WTC11 (cell line): Measurements from ENCODE around the gene PNPLA6. TPM values are rescaled to one million over a fixed set of nuclear protein-coding genes. Genes with fewer than 3 reads are reported as not detected.
A peak's percentile ranks its signal among the peaks of the same experiment; 100 is the strongest.

Experiments
- ATAC-seq: fragments of 200-7000 bp; cut with Tn5 transposase; 2 replicates; pipeline ENCODE4 v1.10.0; 2021; ENCODE audit warnings: mild to moderate bottlenecking, moderate library complexity
- CTCF ChIA-PET: fragments of 300-600 bp; sonication (Branson Sonifier 250); formaldehyde crosslinking; loops from one replicate; lab custom pipeline; 2021; ENCODE audit warnings: antibody characterized with exemption; lab: Charles Lee
- POLR2A ChIA-PET: fragments of 350-600 bp; sonication (Branson Sonifier 250); formaldehyde crosslinking; loops from one replicate; lab custom pipeline; 2021; ENCODE audit warnings: antibody characterized with exemption; lab: Charles Lee
- DNase-seq: peaks from one replicate; pipeline ENCODE4 v3.0.0; 2021; ENCODE audit warnings: low spot score
- H3K27ac Mint-ChIP-seq: 2 replicates; pipeline ENCODE4 v1.8.0; 2021; ENCODE audit warnings: mixed read lengths
- H3K27me3 Mint-ChIP-seq: 2 replicates; pipeline ENCODE4 v1.8.0; 2021; ENCODE audit warnings: low read depth, mild to moderate bottlenecking, moderate library complexity, mixed read lengths
- H3K36me3 Mint-ChIP-seq: 2 replicates; pipeline ENCODE4 v1.8.0; 2021; ENCODE audit warnings: mixed read lengths
- H3K4me1 Mint-ChIP-seq: 2 replicates; pipeline ENCODE4 v1.8.0; 2022; ENCODE audit warnings: mixed read lengths
- H3K4me3 Mint-ChIP-seq: 2 replicates; pipeline ENCODE4 v1.8.0; 2021; ENCODE audit warnings: mild to moderate bottlenecking, moderate library complexity, mixed read lengths
- H3K9me3 Mint-ChIP-seq: 2 replicates; pipeline ENCODE4 v1.8.0; 2021; ENCODE audit warnings: mixed read lengths
- ATF3 ChIP-seq: sonication (generic); formaldehyde crosslinking; conservative IDR thresholded peaks from 2 replicates; pipeline ENCODE4 v1.8.1; 2022; ENCODE audit warnings: mild to moderate bottlenecking, missing genetic modification reagents
- EMX1 ChIP-seq: fragments of 250-450 bp; sonication (Bioruptor Pico); IDR thresholded peaks from 2 replicates; pipeline ENCODE4 v1.8.0; 2021; ENCODE audit warnings: mild to moderate bottlenecking
- ERG ChIP-seq: fragments of 250-450 bp; sonication (Bioruptor Pico); IDR thresholded peaks from 2 replicates; pipeline ENCODE4 v1.8.0; 2021; ENCODE audit warnings: mild to moderate bottlenecking
- GTF2I ChIP-seq: fragments of 250-450 bp; sonication (Bioruptor Pico); conservative IDR thresholded peaks from 2 replicates; pipeline ENCODE4 v1.4.0; 2021; ENCODE audit warnings: mild to moderate bottlenecking
- HMGXB4 ChIP-seq: sonication (generic); formaldehyde crosslinking; IDR thresholded peaks from 2 replicates; pipeline ENCODE4 v1.8.1; 2023; ENCODE audit warnings: mild to moderate bottlenecking, moderate library complexity, missing genetic modification reagents
- NFATC4 ChIP-seq: fragments of 250-450 bp; sonication (Bioruptor Pico); IDR thresholded peaks from 2 replicates; pipeline ENCODE4 v1.9.0; 2021; ENCODE audit warnings: mild to moderate bottlenecking
- PRDM15 ChIP-seq: sonication (generic); formaldehyde crosslinking; IDR thresholded peaks from 2 replicates; pipeline ENCODE4 v1.8.0; 2022; ENCODE audit warnings: missing genetic modification reagents
- PREB ChIP-seq: sonication (generic); formaldehyde crosslinking; IDR thresholded peaks from 2 replicates; pipeline ENCODE4 v1.8.1; 2022; ENCODE audit warnings: mild to moderate bottlenecking, missing genetic modification reagents, moderate library complexity, borderline replicate concordance
- SMAD4 ChIP-seq: sonication (generic); formaldehyde crosslinking; IDR thresholded peaks from 2 replicates; pipeline ENCODE4 v1.8.0; 2022; ENCODE audit warnings: mild to moderate bottlenecking, missing genetic modification reagents
- TCF7 ChIP-seq: sonication (generic); formaldehyde crosslinking; IDR thresholded peaks from 2 replicates; pipeline ENCODE4 v1.8.0; 2022; ENCODE audit warnings: mild to moderate bottlenecking, low read depth, missing genetic modification reagents, moderate library complexity
- TEAD1 ChIP-seq: sonication (generic); formaldehyde crosslinking; IDR thresholded peaks from 2 replicates; pipeline ENCODE4 v1.8.0; 2022; ENCODE audit warnings: mild to moderate bottlenecking, missing genetic modification reagents
- TP53 ChIP-seq: sonication (generic); formaldehyde crosslinking; IDR thresholded peaks from 2 replicates; pipeline ENCODE4 v1.8.1; 2023; ENCODE audit warnings: mild to moderate bottlenecking, missing genetic modification reagents
- ZMAT4 ChIP-seq: fragments of 250-450 bp; sonication (Bioruptor Pico); IDR thresholded peaks from 2 replicates; pipeline ENCODE4 v1.9.0; 2021; ENCODE audit warnings: mild to moderate bottlenecking
- ZNF219 ChIP-seq: sonication (generic); formaldehyde crosslinking; IDR thresholded peaks from 2 replicates; pipeline ENCODE4 v1.8.0; 2023; ENCODE audit warnings: missing genetic modification reagents, mild to moderate bottlenecking, borderline replicate concordance
- ZNF263 ChIP-seq: sonication (generic); formaldehyde crosslinking; IDR thresholded peaks from 2 replicates; pipeline ENCODE4 v1.8.1; 2022; ENCODE audit warnings: low read depth, mild to moderate bottlenecking, moderate library complexity, missing genetic modification reagents
- ZNF281 ChIP-seq: sonication (generic); formaldehyde crosslinking; IDR thresholded peaks from 2 replicates; pipeline ENCODE4 v1.8.0; 2023; ENCODE audit warnings: mild to moderate bottlenecking, missing genetic modification reagents
- ZNF396 ChIP-seq: fragments of 250-450 bp; sonication (Bioruptor Pico); IDR thresholded peaks from 2 replicates; pipeline ENCODE4 v1.8.0; 2021; ENCODE audit warnings: mild to moderate bottlenecking, moderate library complexity, borderline replicate concordance
- total RNA-seq: library from RNA; stranded (reverse); gene quantifications from 3 replicates; pipeline ENCODE4 v1.2.3, GENCODE V29; 2021

The PNPLA6 gene
- total RNA-seq, 1 experiment from 2014 or later, result 149 TPM

GRCh38 chr19:7598180-7598579 is 62.7 kb downstream of the PNPLA6 start:
- ChIA-PET POLR2A (no interaction called here), CTCF (interaction anchor here (1.6 to 4.9 kb wide), 3 partner anchors 30 to 83 kb away, joined by 9 to 85 read pairs (median 24); partner anchors contain the start of gene TRAPPC5)
- Mint-ChIP-seq H3K4me1 (peaks cover 27% of the 10 kb centered on the region), H3K27ac (no peak overlapping the region), H3K4me3 (0 out of 2 replicates have a peak overlapping the region, but pooled peaks have one; percentile 79), H3K27me3 (peaks cover 17% of the 10 kb centered on the region), H3K9me3 (no peaks in the 10 kb centered on the region), H3K36me3 (peaks cover 3% of the 10 kb centered on the region; the same call in 1 of the 2 replicates)
- TF ChIP-seq ZMAT4 (CRISPR knock-in tag) (no peak), NFATC4 (CRISPR knock-in tag) (no peak), ZNF263 (CRISPR knock-in tag) (no peak), SMAD4 (CRISPR knock-in tag) (no peak), GTF2I (CRISPR knock-in tag) (no peak), ZNF219 (CRISPR knock-in tag) (no peak), TP53 (CRISPR knock-in tag) (no peak), EMX1 (CRISPR knock-in tag) (no peak), ERG (no peak), ZNF396 (CRISPR knock-in tag) (no peak)
- DNase-seq, result no peak
- ATAC-seq, result no peak

GRCh38 chr19:7600721-7601120 is 65.2 kb downstream of the PNPLA6 start:
- no peaks in the 10 kb centered on the region for H3K27me3 Mint-ChIP-seq
- DNase-seq (no peak), ATAC-seq (no peak)
- POLR2A ChIA-PET, result no interaction called here
- CTCF ChIA-PET, result no interaction called here
- H3K4me1 Mint-ChIP-seq, result peaks cover 24% of the 10 kb centered on the region
- H3K27ac Mint-ChIP-seq, result no peak overlapping the region
- peaks cover 3% of the 10 kb centered on the region; the same call in 1 of the 2 replicates for H3K36me3 Mint-ChIP-seq
- TF ChIP-seq TCF7 (CRISPR knock-in tag), result no peak
- no peak for TF ChIP-seq ZNF396 (CRISPR knock-in tag)
- TF ChIP-seq HMGXB4 (CRISPR knock-in tag), result no peak
- TF ChIP-seq ATF3 (CRISPR knock-in tag), result no peak
- H3K4me3 Mint-ChIP-seq, result no peak overlapping the region
- H3K9me3 Mint-ChIP-seq, result no peaks in the 10 kb centered on the region

- Mint-ChIP-seq H3K4me3 (no peak overlapping the region), H3K36me3 (peaks cover 3% of the 10 kb centered on the region; the same call in 1 of the 2 replicates), H3K27me3 (no peaks in the 10 kb centered on the region), H3K27ac (peak overlapping the region; percentile 54; the same call in 1 of the 2 replicates), H3K4me1 (peaks cover 18% of the 10 kb centered on the region), H3K9me3 (no peaks in the 10 kb centered on the region)
- POLR2A ChIA-PET, result no interaction called here
- DNase-seq (no peak), ATAC-seq (no peak)
- CTCF ChIA-PET, result interaction anchor here (0.6 to 5.3 kb wide), 3 partner anchors 34 to 383 kb away, joined by 3 to 87 read pairs (median 4); no protein-coding TSS in a partner anchor
- TF ChIP-seq PREB (no peak), ZNF263 (CRISPR knock-in tag) (no peak), ZMAT4 (CRISPR knock-in tag) (no peak), TEAD1 (CRISPR knock-in tag) (no peak), PRDM15 (CRISPR knock-in tag) (no peak), ZNF281 (CRISPR knock-in tag) (no peak), EMX1 (CRISPR knock-in tag) (no peak)
These were observed 66.9 kb downstream of the PNPLA6 start for GRCh38 chr19:7602240-7602934.
